HepG2 (cell line): ENCODE measurements around the gene SEC14L6.

Source experiments
- BRCA1 ChIP-seq: sonication (generic); formaldehyde crosslinking; IDR thresholded peaks from 2 replicates; pipeline ENCODE4 v1.4.0; 2020; ENCODE audit warnings: missing genetic modification reagents
- EZH2 ChIP-seq: conservative IDR thresholded peaks from 2 replicates; pipeline ENCODE4 v1.6.1; 2012; ENCODE audit warnings: mild to moderate bottlenecking, low read depth, low read length, moderate library complexity
- MED1 ChIP-seq: sonication (generic); formaldehyde crosslinking; IDR thresholded peaks from 2 replicates; pipeline ENCODE4 v1.4.0; 2020; ENCODE audit warnings: missing genetic modification reagents
- NAIF1 ChIP-seq: sonication (generic); formaldehyde crosslinking; IDR thresholded peaks from 2 replicates; pipeline ENCODE4 v1.5.0; 2020; ENCODE audit warnings: mild to moderate bottlenecking, missing genetic modification reagents, borderline replicate concordance
- RBM39 ChIP-seq: fragments of 200-400 bp; formaldehyde crosslinking; IDR thresholded peaks from one replicate; pipeline ENCODE4 v1.6.1; 2018; ENCODE audit warnings: antibody characterized with exemption, mild to moderate bottlenecking, low read depth, low read length; ENCODE audit not compliant: poor library complexity, severe bottlenecking
- ZNF335 ChIP-seq: sonication (generic); formaldehyde crosslinking; IDR thresholded peaks from 2 replicates; pipeline ENCODE4 v1.4.0; 2020; ENCODE audit warnings: missing genetic modification reagents

DNA sequence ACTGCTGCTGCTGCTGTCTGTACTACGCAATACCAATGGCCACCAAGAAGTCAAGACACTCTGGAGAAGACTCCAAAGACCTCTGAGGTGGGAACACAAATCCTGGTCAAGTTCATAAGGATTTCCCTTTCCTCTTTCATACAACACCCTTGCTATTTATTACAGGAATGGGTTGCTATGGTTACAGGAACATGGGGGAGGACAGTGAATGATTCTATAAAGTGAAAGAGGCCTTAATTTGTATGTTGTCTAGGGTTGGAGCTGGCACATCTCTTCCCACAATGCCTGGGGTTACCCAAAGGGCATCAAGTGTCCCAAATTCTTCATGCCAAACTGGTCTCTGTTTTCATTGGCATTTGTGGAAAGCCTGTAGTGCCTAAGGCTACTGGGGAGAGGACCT, 63.4 kb downstream of the SEC14L6 start:
- TF ChIP-seq NAIF1 (CRISPR knock-in tag) (no peak), EZH2 (no peak), BRCA1 (CRISPR knock-in tag) (no peak), ZNF335 (CRISPR knock-in tag) (no peak), RBM39 (no peak), MED1 (no peak)
